ENCODE measurements around the gene TGM6.
"Not testable (repeated sequence)": the region's sequence is repeated elsewhere in the genome, so short reads cannot be mapped to it uniquely, and the experiment has no call there.

TGM6 gene

GRCh38 chr20:2398449-2398848 is 17.7 kb downstream of the TGM6 start:
- no peak for DNase-seq (ENCODE audit: low spot score)

- no peak for DNase-seq (ENCODE audit: low spot score)
Observed at GRCh38 chr20:2399390-2399789, 18.7 kb downstream of the TGM6 start.

GRCh38 chr20:2400290-2400689 is 19.6 kb downstream of the TGM6 start:
- DNase-seq (ENCODE audit: low spot score) = no peak

GRCh38 chr20:2401527-2401926 is 20.8 kb downstream of the TGM6 start:
- DNase-seq (ENCODE audit: low spot score) = no peak

GRCh38 chr20:2402271-2402980 is 21.7 kb downstream of the TGM6 start:
- DNase-seq (ENCODE audit: low spot score) = no peak

- no peak for DNase-seq (ENCODE audit: low spot score)
Observed at GRCh38 chr20:2403291-2404052, 22.8 kb downstream of the TGM6 start.

GRCh38 chr20:2405693-2406065 is 25.0 kb downstream of the TGM6 start:
- no peak for DNase-seq (ENCODE audit: low spot score)

- not testable (repeated sequence) for DNase-seq (ENCODE audit: low spot score)
Observed at GRCh38 chr20:2407355-2407754, 26.7 kb downstream of the TGM6 start.

GRCh38 chr20:2408111-2408510 is 27.4 kb downstream of the TGM6 start:
- no peak for DNase-seq (ENCODE audit: low spot score)

GRCh38 chr20:2416541-2417212 is 36.0 kb downstream of the TGM6 start:
- DNase-seq (ENCODE audit: low spot score) = no peak

- DNase-seq (ENCODE audit: low spot score) = no peak
Observed at GRCh38 chr20:2417213-2417541, 36.5 kb downstream of the TGM6 start.

GRCh38 chr20:2418388-2418787 is 37.7 kb downstream of the TGM6 start:
- no peak for DNase-seq (ENCODE audit: low spot score)

- no peak for DNase-seq (ENCODE audit: low spot score)
Observed at GRCh38 chr20:2420510-2420909, 39.8 kb downstream of the TGM6 start.

- no peak for DNase-seq (ENCODE audit: low spot score)
Observed at GRCh38 chr20:2421247-2421646, 40.5 kb downstream of the TGM6 start.

- no peak for DNase-seq (ENCODE audit: low spot score)
Observed at GRCh38 chr20:2429051-2429450, 48.4 kb downstream of the TGM6 start.

GRCh38 chr20:2430538-2430937 is 49.8 kb downstream of the TGM6 start:
- no peak for DNase-seq (ENCODE audit: low spot score)

GRCh38 chr20:2431185-2431584 is 50.5 kb downstream of the TGM6 start:
- DNase-seq (ENCODE audit: low spot score) = no peak

- DNase-seq (ENCODE audit: low spot score) = no peak
Observed at GRCh38 chr20:2446845-2447244, 66.1 kb downstream of the TGM6 start.

- no peak for DNase-seq (ENCODE audit: low spot score)
Observed at GRCh38 chr20:2449386-2449785, 68.7 kb downstream of the TGM6 start.

GRCh38 chr20:2451422-2451821 is 70.7 kb downstream of the TGM6 start:
- DNase-seq (ENCODE audit: low spot score) = no peak

- peak; percentile 40 for DNase-seq (ENCODE audit: low spot score)
Observed at GRCh38 chr20:2451939-2452732, 71.4 kb downstream of the TGM6 start.

GRCh38 chr20:2453792-2454191 is 73.1 kb downstream of the TGM6 start:
- DNase-seq (ENCODE audit: low spot score) = no peak

Data from CD4-positive, alpha-beta T cell treated with Interleukin-6 at 100 ng/mL for 8 hours (primary cell).